ENCODE data around the gene UROC1. TPM values are rescaled to one million over a fixed set of nuclear protein-coding genes. Genes with fewer than 3 reads are reported as not detected.

UROC1 gene
- total and polyA plus RNA-seq, 2 experiments from 2014 or later, result not detected

- Mint-ChIP-seq H3K9me3 (no peaks in the 10 kb centered on the region), H3K36me3 (ENCODE audit: low read depth) (peaks cover 67% of the 10 kb centered on the region), H3K27me3 (ENCODE audit: insufficient read depth, low read depth, poor library complexity) (peaks cover 5% of the 10 kb centered on the region), H3K4me3 (no peak overlapping the region), H3K4me1 (no peaks in the 10 kb centered on the region), H3K27ac (no peak overlapping the region)
- H3K9me2 ChIP-seq (ENCODE audit: insufficient read depth), result no peaks in the 10 kb centered on the region
- H3K79me2 ChIP-seq (replicated peaks; ENCODE audit: insufficient read depth), result peaks cover 42% of the 10 kb centered on the region
- TF ChIP-seq JUNB (IDR thresholded peaks at IDR 0.05; ENCODE audit: unreplicated experiment), result no peak
- TF ChIP-seq, protein P1, sequence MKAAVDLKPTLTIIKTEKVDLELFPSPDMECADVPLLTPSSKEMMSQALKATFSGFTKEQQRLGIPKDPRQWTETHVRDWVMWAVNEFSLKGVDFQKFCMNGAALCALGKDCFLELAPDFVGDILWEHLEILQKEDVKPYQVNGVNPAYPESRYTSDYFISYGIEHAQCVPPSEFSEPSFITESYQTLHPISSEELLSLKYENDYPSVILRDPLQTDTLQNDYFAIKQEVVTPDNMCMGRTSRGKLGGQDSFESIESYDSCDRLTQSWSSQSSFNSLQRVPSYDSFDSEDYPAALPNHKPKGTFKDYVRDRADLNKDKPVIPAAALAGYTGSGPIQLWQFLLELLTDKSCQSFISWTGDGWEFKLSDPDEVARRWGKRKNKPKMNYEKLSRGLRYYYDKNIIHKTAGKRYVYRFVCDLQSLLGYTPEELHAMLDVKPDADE (IDR thresholded peaks at IDR 0.05), result no peak
- no peak for TF ChIP-seq EZH2phosphoT487 (IDR thresholded peaks at IDR 0.05; ENCODE audit: unreplicated experiment)
- no peak for TF ChIP-seq ZNF114 (CRISPR knock-in tag; IDR thresholded peaks at IDR 0.05)
- no peak for TF ChIP-seq EZH2 (IDR thresholded peaks at IDR 0.05; ENCODE audit: low read depth, unreplicated experiment)
- TF ChIP-seq NANOG (IDR thresholded peaks at IDR 0.05; ENCODE audit: borderline replicate concordance), result no peak
- TF ChIP-seq, protein P2, sequence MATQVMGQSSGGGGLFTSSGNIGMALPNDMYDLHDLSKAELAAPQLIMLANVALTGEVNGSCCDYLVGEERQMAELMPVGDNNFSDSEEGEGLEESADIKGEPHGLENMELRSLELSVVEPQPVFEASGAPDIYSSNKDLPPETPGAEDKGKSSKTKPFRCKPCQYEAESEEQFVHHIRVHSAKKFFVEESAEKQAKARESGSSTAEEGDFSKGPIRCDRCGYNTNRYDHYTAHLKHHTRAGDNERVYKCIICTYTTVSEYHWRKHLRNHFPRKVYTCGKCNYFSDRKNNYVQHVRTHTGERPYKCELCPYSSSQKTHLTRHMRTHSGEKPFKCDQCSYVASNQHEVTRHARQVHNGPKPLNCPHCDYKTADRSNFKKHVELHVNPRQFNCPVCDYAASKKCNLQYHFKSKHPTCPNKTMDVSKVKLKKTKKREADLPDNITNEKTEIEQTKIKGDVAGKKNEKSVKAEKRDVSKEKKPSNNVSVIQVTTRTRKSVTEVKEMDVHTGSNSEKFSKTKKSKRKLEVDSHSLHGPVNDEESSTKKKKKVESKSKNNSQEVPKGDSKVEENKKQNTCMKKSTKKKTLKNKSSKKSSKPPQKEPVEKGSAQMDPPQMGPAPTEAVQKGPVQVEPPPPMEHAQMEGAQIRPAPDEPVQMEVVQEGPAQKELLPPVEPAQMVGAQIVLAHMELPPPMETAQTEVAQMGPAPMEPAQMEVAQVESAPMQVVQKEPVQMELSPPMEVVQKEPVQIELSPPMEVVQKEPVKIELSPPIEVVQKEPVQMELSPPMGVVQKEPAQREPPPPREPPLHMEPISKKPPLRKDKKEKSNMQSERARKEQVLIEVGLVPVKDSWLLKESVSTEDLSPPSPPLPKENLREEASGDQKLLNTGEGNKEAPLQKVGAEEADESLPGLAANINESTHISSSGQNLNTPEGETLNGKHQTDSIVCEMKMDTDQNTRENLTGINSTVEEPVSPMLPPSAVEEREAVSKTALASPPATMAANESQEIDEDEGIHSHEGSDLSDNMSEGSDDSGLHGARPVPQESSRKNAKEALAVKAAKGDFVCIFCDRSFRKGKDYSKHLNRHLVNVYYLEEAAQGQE (IDR thresholded peaks at IDR 0.05; ENCODE audit: unreplicated experiment), result no peak
- TF ChIP-seq, protein P3, sequence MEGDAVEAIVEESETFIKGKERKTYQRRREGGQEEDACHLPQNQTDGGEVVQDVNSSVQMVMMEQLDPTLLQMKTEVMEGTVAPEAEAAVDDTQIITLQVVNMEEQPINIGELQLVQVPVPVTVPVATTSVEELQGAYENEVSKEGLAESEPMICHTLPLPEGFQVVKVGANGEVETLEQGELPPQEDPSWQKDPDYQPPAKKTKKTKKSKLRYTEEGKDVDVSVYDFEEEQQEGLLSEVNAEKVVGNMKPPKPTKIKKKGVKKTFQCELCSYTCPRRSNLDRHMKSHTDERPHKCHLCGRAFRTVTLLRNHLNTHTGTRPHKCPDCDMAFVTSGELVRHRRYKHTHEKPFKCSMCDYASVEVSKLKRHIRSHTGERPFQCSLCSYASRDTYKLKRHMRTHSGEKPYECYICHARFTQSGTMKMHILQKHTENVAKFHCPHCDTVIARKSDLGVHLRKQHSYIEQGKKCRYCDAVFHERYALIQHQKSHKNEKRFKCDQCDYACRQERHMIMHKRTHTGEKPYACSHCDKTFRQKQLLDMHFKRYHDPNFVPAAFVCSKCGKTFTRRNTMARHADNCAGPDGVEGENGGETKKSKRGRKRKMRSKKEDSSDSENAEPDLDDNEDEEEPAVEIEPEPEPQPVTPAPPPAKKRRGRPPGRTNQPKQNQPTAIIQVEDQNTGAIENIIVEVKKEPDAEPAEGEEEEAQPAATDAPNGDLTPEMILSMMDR (conservative IDR thresholded peaks at IDR 0.05; ENCODE audit: low read depth in 2 of 2), result no peak
- no peak for TF ChIP-seq CREB1 (CRISPR knock-in tag; IDR thresholded peaks at IDR 0.05; ENCODE audit: low read depth)
- no peak for TF ChIP-seq ZNF331 (CRISPR knock-in tag; IDR thresholded peaks at IDR 0.05; ENCODE audit: low read depth)
- TF ChIP-seq, protein P4, sequence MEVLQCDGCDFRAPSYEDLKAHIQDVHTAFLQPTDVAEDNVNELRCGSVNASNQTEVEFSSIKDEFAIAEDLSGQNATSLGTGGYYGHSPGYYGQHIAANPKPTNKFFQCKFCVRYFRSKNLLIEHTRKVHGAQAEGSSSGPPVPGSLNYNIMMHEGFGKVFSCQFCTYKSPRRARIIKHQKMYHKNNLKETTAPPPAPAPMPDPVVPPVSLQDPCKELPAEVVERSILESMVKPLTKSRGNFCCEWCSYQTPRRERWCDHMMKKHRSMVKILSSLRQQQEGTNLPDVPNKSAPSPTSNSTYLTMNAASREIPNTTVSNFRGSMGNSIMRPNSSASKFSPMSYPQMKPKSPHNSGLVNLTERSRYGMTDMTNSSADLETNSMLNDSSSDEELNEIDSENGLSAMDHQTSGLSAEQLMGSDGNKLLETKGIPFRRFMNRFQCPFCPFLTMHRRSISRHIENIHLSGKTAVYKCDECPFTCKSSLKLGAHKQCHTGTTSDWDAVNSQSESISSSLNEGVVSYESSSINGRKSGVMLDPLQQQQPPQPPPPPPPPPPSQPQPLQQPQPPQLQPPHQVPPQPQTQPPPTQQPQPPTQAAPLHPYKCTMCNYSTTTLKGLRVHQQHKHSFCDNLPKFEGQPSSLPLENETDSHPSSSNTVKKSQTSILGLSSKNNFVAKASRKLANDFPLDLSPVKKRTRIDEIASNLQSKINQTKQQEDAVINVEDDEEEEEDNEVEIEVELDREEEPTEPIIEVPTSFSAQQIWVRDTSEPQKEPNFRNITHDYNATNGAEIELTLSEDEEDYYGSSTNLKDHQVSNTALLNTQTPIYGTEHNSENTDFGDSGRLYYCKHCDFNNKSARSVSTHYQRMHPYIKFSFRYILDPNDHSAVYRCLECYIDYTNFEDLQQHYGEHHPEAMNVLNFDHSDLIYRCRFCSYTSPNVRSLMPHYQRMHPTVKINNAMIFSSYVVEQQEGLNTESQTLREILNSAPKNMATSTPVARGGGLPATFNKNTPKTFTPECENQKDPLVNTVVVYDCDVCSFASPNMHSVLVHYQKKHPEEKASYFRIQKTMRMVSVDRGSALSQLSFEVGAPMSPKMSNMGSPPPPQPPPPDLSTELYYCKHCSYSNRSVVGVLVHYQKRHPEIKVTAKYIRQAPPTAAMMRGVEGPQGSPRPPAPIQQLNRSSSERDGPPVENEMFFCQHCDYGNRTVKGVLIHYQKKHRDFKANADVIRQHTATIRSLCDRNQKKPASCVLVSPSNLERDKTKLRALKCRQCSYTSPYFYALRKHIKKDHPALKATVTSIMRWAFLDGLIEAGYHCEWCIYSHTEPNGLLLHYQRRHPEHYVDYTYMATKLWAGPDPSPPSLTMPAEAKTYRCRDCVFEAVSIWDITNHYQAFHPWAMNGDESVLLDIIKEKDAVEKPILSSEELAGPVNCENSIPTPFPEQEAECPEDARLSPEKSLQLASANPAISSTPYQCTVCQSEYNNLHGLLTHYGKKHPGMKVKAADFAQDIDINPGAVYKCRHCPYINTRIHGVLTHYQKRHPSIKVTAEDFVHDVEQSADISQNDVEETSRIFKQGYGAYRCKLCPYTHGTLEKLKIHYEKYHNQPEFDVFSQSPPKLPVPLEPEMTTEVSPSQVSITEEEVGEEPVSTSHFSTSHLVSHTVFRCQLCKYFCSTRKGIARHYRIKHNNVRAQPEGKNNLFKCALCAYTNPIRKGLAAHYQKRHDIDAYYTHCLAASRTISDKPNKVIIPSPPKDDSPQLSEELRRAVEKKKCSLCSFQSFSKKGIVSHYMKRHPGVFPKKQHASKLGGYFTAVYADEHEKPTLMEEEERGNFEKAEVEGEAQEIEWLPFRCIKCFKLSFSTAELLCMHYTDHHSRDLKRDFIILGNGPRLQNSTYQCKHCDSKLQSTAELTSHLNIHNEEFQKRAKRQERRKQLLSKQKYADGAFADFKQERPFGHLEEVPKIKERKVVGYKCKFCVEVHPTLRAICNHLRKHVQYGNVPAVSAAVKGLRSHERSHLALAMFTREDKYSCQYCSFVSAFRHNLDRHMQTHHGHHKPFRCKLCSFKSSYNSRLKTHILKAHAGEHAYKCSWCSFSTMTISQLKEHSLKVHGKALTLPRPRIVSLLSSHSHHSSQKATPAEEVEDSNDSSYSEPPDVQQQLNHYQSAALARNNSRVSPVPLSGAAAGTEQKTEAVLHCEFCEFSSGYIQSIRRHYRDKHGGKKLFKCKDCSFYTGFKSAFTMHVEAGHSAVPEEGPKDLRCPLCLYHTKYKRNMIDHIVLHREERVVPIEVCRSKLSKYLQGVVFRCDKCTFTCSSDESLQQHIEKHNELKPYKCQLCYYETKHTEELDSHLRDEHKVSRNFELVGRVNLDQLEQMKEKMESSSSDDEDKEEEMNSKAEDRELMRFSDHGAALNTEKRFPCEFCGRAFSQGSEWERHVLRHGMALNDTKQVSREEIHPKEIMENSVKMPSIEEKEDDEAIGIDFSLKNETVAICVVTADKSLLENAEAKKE (CRISPR knock-in tag; IDR thresholded peaks at IDR 0.05), result no peak
- no peak for TF ChIP-seq STAT1 (IDR thresholded peaks at IDR 0.05; ENCODE audit: unreplicated experiment)
- TF ChIP-seq POLR2AphosphoS5 (IDR thresholded peaks at IDR 0.05; ENCODE audit: low read depth), result no peak
- no peak for ATAC-seq
- no peaks in the 10 kb centered on the region for H3F3A ChIP-seq (replicated peaks; ENCODE audit: low read depth)
- H3K4me2 ChIP-seq, result no peak overlapping the region
- H3K4me3 ChIP-seq, result no peak overlapping the region
- no peaks in the 10 kb centered on the region for H3K27me3 ChIP-seq (ENCODE audit: insufficient read depth)
- no peak overlapping the region for H2AFZ ChIP-seq
- no peak overlapping the region for H3K27ac ChIP-seq (ENCODE audit: low read depth)
- H4K20me1 ChIP-seq (replicated peaks; ENCODE audit: insufficient read depth), result peaks cover 19% of the 10 kb centered on the region
- peaks cover 18% of the 10 kb centered on the region for H3K36me3 ChIP-seq (ENCODE audit: insufficient read depth)
- H3K4me1 ChIP-seq (ENCODE audit: insufficient read depth), result no peaks in the 10 kb centered on the region
- DNase-seq (ENCODE audit: low spot score), result no peak
Measured at GRCh38 chr3:126456766-126457388, 60.7 kb downstream of the UROC1 start.
